HEK293 (cell line): Measurements from ENCODE around the gene SUCO.
A peak's percentile ranks its signal among the peaks of the same experiment; 100 is the strongest.

Source experiments
- CTCF ChIA-PET: fragments of 350-600 bp; formaldehyde crosslinking; extraction: SDS; loops from one replicate; lab custom pipeline; 2021; ENCODE audit warnings: antibody characterized with exemption; lab: Yijun Ruan, JAX
- POLR2A ChIA-PET: fragments of 300-600 bp; formaldehyde crosslinking; extraction: SDS; loops from one replicate; lab custom pipeline; 2020; ENCODE audit warnings: antibody characterized with exemption, inconsistent platforms; lab: Yijun Ruan, JAX
- H3K27ac ChIP-seq: fragments of 200-500 bp; sonication (Bioruptor generic); 2 replicates; pipeline ENCODE4 v1.5.1; 2014; ENCODE audit warnings: low read depth, low read length, control low read depth, inconsistent platforms; ENCODE audit errors: extremely low read depth
- H3K36me3 ChIP-seq, 2 experiments: fragments of 200-500 bp in 1 of 2; sonication (Bioruptor generic) in 1 of 2; 1 replicate in 1 of 2; 2 replicates in 1 of 2; pipeline ENCODE4 v1.5.1; 2014 to 2017; ENCODE audit warnings: inconsistent platforms in 2 of 2, low read length in 2 of 2; ENCODE audit not compliant: control insufficient read depth in 2 of 2, insufficient read depth in 1 of 2
- H3K4me1 ChIP-seq: fragments of 200-500 bp; sonication (Bioruptor generic); 2 replicates; pipeline ENCODE4 v1.5.1; 2014; ENCODE audit warnings: mild to moderate bottlenecking, low read length, inconsistent platforms; ENCODE audit not compliant: control insufficient read depth, insufficient read depth
- H3K4me3 ChIP-seq: 2 replicates; pipeline ENCODE4 v1.5.1; 2011; ENCODE audit warnings: low read depth, mild to moderate bottlenecking, control low read depth, low read length, moderate library complexity
- H3K9me3 ChIP-seq: fragments of 200-500 bp; sonication (Bioruptor generic); 2 replicates; pipeline ENCODE4 v1.5.1; 2014; ENCODE audit warnings: low read depth, low read length, inconsistent platforms; ENCODE audit not compliant: control insufficient read depth, insufficient read depth
- HOXD13 ChIP-seq: sonication (generic); formaldehyde crosslinking; IDR thresholded peaks from 2 replicates; pipeline ENCODE4 v1.8.0; 2022; ENCODE audit warnings: missing genetic modification reagents, borderline replicate concordance
- SCRT1 ChIP-seq: fragments of 450-650 bp; formaldehyde crosslinking; IDR thresholded peaks from 2 replicates; pipeline ENCODE4 v1.5.1; 2016; ENCODE audit warnings: missing biosample characterization, missing genetic modification characterization, borderline replicate concordance
- SCRT2 ChIP-seq: fragments of 450-650 bp; formaldehyde crosslinking; IDR thresholded peaks from 2 replicates; pipeline ENCODE4 v1.5.1; 2016; ENCODE audit warnings: missing biosample characterization, missing genetic modification characterization
- ZFP3 ChIP-seq: fragments of 450-650 bp; formaldehyde crosslinking; IDR thresholded peaks from 2 replicates; pipeline ENCODE4 v1.5.1; 2016; ENCODE audit warnings: low read depth, missing biosample characterization, missing genetic modification characterization
- ZNF23 ChIP-seq: fragments of 450-650 bp; formaldehyde crosslinking; IDR thresholded peaks from 2 replicates; pipeline ENCODE4 v1.5.1; 2016; ENCODE audit warnings: missing biosample characterization, missing genetic modification characterization, borderline replicate concordance
- ZNF518A ChIP-seq: fragments of 450-650 bp; formaldehyde crosslinking; conservative IDR thresholded peaks from 2 replicates; pipeline ENCODE4 v1.5.1; 2016; ENCODE audit warnings: low read depth, missing biosample characterization, missing genetic modification characterization
- ZNF585B ChIP-seq: fragments of 450-650 bp; formaldehyde crosslinking; IDR thresholded peaks from 2 replicates; pipeline ENCODE4 v1.5.1; 2016; ENCODE audit warnings: missing biosample characterization, missing genetic modification characterization
- ZNF654 ChIP-seq: fragments of 450-650 bp; formaldehyde crosslinking; IDR thresholded peaks from 2 replicates; pipeline ENCODE4 v1.5.1; 2016; ENCODE audit warnings: low read depth, missing biosample characterization, missing genetic modification characterization
- ZNF692 ChIP-seq: fragments of 450-650 bp; formaldehyde crosslinking; IDR thresholded peaks from 2 replicates; pipeline ENCODE4 v1.5.1; 2016; ENCODE audit warnings: missing biosample characterization, missing genetic modification characterization
- ZNF830 ChIP-seq: fragments of 450-650 bp; IDR thresholded peaks from 2 replicates; pipeline ENCODE4 v1.5.0; 2018; ENCODE audit warnings: missing biosample characterization, missing genetic modification characterization, low read depth, mild to moderate bottlenecking, moderate library complexity
- ZSCAN23 ChIP-seq: fragments of 450-650 bp; formaldehyde crosslinking; IDR thresholded peaks from 2 replicates; pipeline ENCODE4 v1.5.1; 2016; ENCODE audit warnings: missing biosample characterization, missing genetic modification characterization
- ZSCAN4 ChIP-seq: fragments of 450-650 bp; formaldehyde crosslinking; IDR thresholded peaks from 2 replicates; pipeline ENCODE4 v1.5.1; 2017; ENCODE audit warnings: missing biosample characterization, missing genetic modification characterization
- TF ChIP-seq, protein P1 (sequence below): fragments of 450-650 bp; formaldehyde crosslinking; IDR thresholded peaks from 2 replicates; pipeline ENCODE4 v1.5.1; 2016; ENCODE audit warnings: missing biosample characterization, missing genetic modification characterization

The SUCO gene

GRCh38 chr1:172607145-172607544, 74.2 kb downstream of the SUCO start (continued):
- no peak for TF ChIP-seq ZSCAN4 (tag by site-specific recombination)
- TF ChIP-seq ZNF518A (tag by site-specific recombination) = no peak
- no peak for TF ChIP-seq HOXD13 (CRISPR knock-in tag)
- TF ChIP-seq ZFP3 (tag by site-specific recombination) = no peak
- TF ChIP-seq ZSCAN23 (tag by site-specific recombination) = no peak
- TF ChIP-seq, all 188 proteins: peak for 0

- H3K27ac ChIP-seq = no peak overlapping the region
- POLR2A ChIA-PET = no interaction called here
- H3K4me1 ChIP-seq = peaks cover 5% of the 10 kb centered on the region; the same call in 1 of the 2 replicates
- H3K4me3 ChIP-seq = no peak overlapping the region
- CTCF ChIA-PET = interaction anchor here (0.6 to 2.1 kb wide), 4 partner anchors 9 to 111 kb away, joined by 3 to 8 read pairs (median 5); no protein-coding TSS in a partner anchor
- TF ChIP-seq SCRT1 (tag by site-specific recombination) (peak; percentile 58; the same call in 1 of the 2 replicates), SCRT2 (tag by site-specific recombination) (peak; percentile 84), ZNF585B (tag by site-specific recombination) (no peak)
- H3K36me3 ChIP-seq = peaks cover 0 to 12% of the 10 kb centered on the region in 2 experiments; a peak in 1 of 3 replicates
- H3K9me3 ChIP-seq = no peaks in the 10 kb centered on the region
Measured at GRCh38 chr1:172608098-172608601, 75.2 kb downstream of the SUCO start.

- TF ChIP-seq ZNF830 (no peak), ZNF692 (tag by site-specific recombination) (no peak), ZNF654 (tag by site-specific recombination) (peak; percentile 11; the same call in 1 of the 2 replicates), ZNF23 (tag by site-specific recombination) (no peak)
- TF ChIP-seq, protein P1, sequence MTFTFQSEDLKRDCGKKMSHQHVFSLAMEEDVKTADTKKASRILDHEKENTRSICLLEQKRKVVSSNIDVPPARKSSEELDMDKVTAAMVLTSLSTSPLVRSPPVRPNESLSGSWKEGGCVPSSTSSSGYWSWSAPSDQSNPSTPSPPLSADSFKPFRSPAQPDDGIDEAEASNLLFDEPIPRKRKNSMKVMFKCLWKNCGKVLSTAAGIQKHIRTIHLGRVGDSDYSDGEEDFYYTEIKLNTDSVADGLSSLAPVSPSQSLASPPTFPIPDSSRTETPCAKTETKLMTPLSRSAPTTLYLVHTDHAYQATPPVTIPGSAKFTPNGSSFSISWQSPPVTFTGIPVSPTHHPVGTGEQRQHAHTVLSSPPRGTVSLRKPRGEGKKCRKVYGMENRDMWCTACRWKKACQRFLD (tag by site-specific recombination) = no peak
- no peaks in the 10 kb centered on the region for H3K9me3 ChIP-seq
- POLR2A ChIA-PET = no interaction called here
- H3K27ac ChIP-seq = no peak overlapping the region
- peaks cover 0 to 6% of the 10 kb centered on the region in 2 experiments; a peak in 1 of 3 replicates for H3K36me3 ChIP-seq
- H3K4me1 ChIP-seq = peaks cover 5% of the 10 kb centered on the region; the same call in 1 of the 2 replicates
- H3K4me3 ChIP-seq = no peak overlapping the region
- CTCF ChIA-PET = interaction anchor here (0.6 to 2.3 kb wide), 7 partner anchors 11 to 114 kb away, joined by 3 to 15 read pairs (median 4); no protein-coding TSS in a partner anchor
Measured at GRCh38 chr1:172609528-172609927, 76.6 kb downstream of the SUCO start.
